GM19351 (cell line): ENCODE data around the gene ETFA.

Source experiments
- ATAC-seq: cut with Tn5 transposase; IDR thresholded peaks from one replicate; pipeline ENCODE4 v1.9.1; 2021; ENCODE audit warnings: mild to moderate bottlenecking, moderate library complexity; ENCODE audit not compliant: unreplicated experiment

Gene ETFA

GRCh38 chr15:76176487-76177085, 134.7 kb downstream of the ETFA start:
- ATAC-seq, result no peak

GRCh38 chr15:76176059-76176458, 135.2 kb downstream of the ETFA start:
- no peak for ATAC-seq

GRCh38 chr15:76175442-76175841, 135.8 kb downstream of the ETFA start:
- ATAC-seq, result no peak

- no peak for ATAC-seq
Observed at GRCh38 chr15:76174654-76175053, 136.6 kb downstream of the ETFA start.

GRCh38 chr15:76173317-76173834, 137.9 kb downstream of the ETFA start:
- ATAC-seq, result no peak

- ATAC-seq, result no peak
Observed at GRCh38 chr15:76172782-76173181, 138.5 kb downstream of the ETFA start.

- no peak for ATAC-seq
Observed at GRCh38 chr15:76169911-76170800, 141.1 kb downstream of the ETFA start.

GRCh38 chr15:76169018-76169417, 142.3 kb downstream of the ETFA start:
- ATAC-seq, result peak; percentile 58

GRCh38 chr15:76168237-76168984, 142.9 kb downstream of the ETFA start:
- ATAC-seq, result no peak

GRCh38 chr15:76165951-76166350, 145.3 kb downstream of the ETFA start:
- ATAC-seq, result no peak
